Calu3 (cell line): Measurements from ENCODE around the gene APH1A. TPM values are rescaled to one million over a fixed set of nuclear protein-coding genes. Genes with fewer than 3 reads are reported as not detected.

Experiments
- BruUV-seq: library from RNA; stranded (reverse); fragments of 400-500 nt; replicated peaks from 2 replicates; lab custom pipeline; 2021; lab: Mats Ljungman, UMichigan
- CTCF ChIA-PET: fragments of 300-600 bp; sonication (Branson Sonifier 250); formaldehyde crosslinking; loops from one replicate; lab custom pipeline; 2022; ENCODE audit warnings: antibody characterized with exemption; lab: Charles Lee
- DNase-seq: peaks from one replicate; pipeline ENCODE4 v3.0.0; 2022
- H3K27ac Mint-ChIP-seq: one replicate; pipeline ENCODE4 v1.8.0; 2022; ENCODE audit warnings: mixed read lengths; ENCODE audit not compliant: unreplicated experiment
- H3K27me3 Mint-ChIP-seq: one replicate; pipeline ENCODE4 v1.8.0; 2022; ENCODE audit warnings: mixed read lengths; ENCODE audit not compliant: unreplicated experiment
- H3K36me3 Mint-ChIP-seq: one replicate; pipeline ENCODE4 v1.8.0; 2022; ENCODE audit warnings: mild to moderate bottlenecking, moderate library complexity, mixed read lengths; ENCODE audit not compliant: insufficient read depth, unreplicated experiment
- H3K4me1 Mint-ChIP-seq: one replicate; pipeline ENCODE4 v1.8.0; 2022; ENCODE audit warnings: mild to moderate bottlenecking, low read depth, mixed read lengths; ENCODE audit not compliant: unreplicated experiment
- H3K4me3 Mint-ChIP-seq: one replicate; pipeline ENCODE4 v1.8.0; 2022; ENCODE audit warnings: mild to moderate bottlenecking, low read depth, moderate library complexity, mixed read lengths; ENCODE audit not compliant: unreplicated experiment
- H3K9me3 Mint-ChIP-seq: one replicate; pipeline ENCODE4 v1.8.0; 2022; ENCODE audit warnings: low read depth, mixed read lengths; ENCODE audit not compliant: unreplicated experiment
- intact Hi-C: fragments of 100-400 bp; cut with micrococcal nuclease; formaldehyde crosslinking; loops from one replicate; pipeline ENCODE4 v1.10.0; 2022; ENCODE audit not compliant: unreplicated experiment
- total RNA-seq: library from RNA; stranded (reverse); gene quantifications from 2 replicates; pipeline ENCODE4 v1.2.3, GENCODE V29; 2022
- TF ChIP-seq, protein P1 (sequence below): fragments of 200-600 bp; IDR thresholded peaks from one replicate; pipeline ENCODE4 v1.8.0; 2022; ENCODE audit warnings: antibody characterized with exemption; ENCODE audit not compliant: unreplicated experiment

APH1A gene
- total RNA-seq, 1 experiment from 2014 or later, result 195 TPM

DNA sequence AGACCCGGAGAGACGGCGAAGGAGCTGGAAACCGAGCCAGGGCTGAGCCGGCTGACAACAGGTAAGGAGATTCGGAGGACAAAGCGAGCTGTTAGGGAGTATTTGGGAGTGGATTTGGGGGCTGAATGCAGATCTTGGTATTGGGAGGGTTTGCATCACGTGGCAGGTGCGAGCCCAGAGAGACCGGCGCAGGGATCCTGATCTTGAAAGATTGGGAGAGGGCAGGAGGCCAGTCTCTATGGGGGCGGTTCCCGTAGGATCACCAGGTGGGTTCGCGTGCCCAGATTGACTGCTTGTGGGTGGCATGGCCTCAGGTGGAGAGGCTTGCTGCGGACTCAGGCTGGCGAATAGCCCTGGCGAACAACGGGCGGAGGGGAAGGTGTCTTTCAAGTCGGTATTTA lies 13.7 kb upstream of the APH1A start:
- TF ChIP-seq, protein P1, sequence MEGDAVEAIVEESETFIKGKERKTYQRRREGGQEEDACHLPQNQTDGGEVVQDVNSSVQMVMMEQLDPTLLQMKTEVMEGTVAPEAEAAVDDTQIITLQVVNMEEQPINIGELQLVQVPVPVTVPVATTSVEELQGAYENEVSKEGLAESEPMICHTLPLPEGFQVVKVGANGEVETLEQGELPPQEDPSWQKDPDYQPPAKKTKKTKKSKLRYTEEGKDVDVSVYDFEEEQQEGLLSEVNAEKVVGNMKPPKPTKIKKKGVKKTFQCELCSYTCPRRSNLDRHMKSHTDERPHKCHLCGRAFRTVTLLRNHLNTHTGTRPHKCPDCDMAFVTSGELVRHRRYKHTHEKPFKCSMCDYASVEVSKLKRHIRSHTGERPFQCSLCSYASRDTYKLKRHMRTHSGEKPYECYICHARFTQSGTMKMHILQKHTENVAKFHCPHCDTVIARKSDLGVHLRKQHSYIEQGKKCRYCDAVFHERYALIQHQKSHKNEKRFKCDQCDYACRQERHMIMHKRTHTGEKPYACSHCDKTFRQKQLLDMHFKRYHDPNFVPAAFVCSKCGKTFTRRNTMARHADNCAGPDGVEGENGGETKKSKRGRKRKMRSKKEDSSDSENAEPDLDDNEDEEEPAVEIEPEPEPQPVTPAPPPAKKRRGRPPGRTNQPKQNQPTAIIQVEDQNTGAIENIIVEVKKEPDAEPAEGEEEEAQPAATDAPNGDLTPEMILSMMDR, result no peak
- DNase-seq, result no peak
- H3K4me3 Mint-ChIP-seq, result peak overlapping the region; percentile 79
- CTCF ChIA-PET, result interaction anchor here (2.2 kb wide), 1 partner anchor 27 kb away, joined by 50 read pairs; no protein-coding TSS in a partner anchor
- H3K4me1 Mint-ChIP-seq, result peaks cover 26% of the 10 kb centered on the region
- no TSS peak for BruUV-seq
- H3K27ac Mint-ChIP-seq, result peak overlapping the region; percentile 87
- H3K27me3 Mint-ChIP-seq, result peaks cover 26% of the 10 kb centered on the region
- H3K36me3 Mint-ChIP-seq, result peaks cover 15% of the 10 kb centered on the region
- no peaks in the 10 kb centered on the region for H3K9me3 Mint-ChIP-seq
- intact Hi-C loops, result no loop called here

DNA sequence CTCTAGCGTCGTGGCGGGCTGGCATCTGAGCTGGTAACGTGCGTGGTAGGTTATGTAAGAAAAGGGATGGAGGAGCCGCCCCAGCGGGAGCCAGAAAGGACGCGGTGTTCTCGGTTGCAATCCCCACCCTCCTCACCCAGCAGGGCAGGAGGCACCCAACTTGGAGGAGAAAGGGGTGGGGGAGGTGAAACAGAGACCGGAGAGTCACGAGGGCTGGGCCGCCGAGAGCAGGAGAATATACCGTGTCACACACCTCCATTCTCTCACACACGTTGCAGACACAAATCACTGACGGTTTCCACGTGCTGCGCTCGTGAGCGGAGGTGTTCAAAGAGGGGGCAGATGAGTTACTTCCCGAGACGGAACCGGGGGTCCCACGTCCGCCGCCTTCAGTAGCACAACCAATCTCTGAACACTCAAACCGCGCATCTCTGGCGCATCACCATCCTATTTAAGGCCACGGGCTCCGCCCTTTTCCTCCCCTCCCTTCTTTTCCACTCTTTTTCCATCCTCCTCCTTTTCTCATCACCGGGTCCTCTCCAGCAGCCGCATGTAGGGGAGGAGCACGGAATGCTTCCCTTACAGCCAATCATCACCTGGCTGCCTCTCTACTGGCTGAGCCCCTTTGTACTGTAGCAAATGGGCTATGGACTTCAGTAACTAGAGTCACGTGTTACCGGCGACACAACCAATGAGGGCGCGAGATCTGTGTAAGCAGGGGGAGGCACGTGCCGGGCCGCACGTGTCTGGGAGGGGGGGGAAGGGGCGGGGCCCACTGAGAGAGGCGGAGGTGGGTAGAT lies 13.1 kb upstream of the APH1A start, which contains the start of gene CIART:
Gene CIART (plus strand): TSS at position 797 of the 800 bp plus-strand sequence. CDS start 714 bp downstream, outside the sequence.
- TSS peak; percentile 59 for BruUV-seq
- Mint-ChIP-seq H3K27ac (peak within 1 kb of the TSS; percentile 87), H3K4me3 (peak within 1 kb of the TSS; percentile 79), H3K36me3 (peaks cover 15% of the 10 kb centered on the region), H3K9me3 (no peaks in the 10 kb centered on the region), H3K4me1 (peaks cover 26% of the 10 kb centered on the region), H3K27me3 (peaks cover 24% of the 10 kb centered on the region)
- DNase-seq, result peak; percentile 69
- TF ChIP-seq, protein P1, result no peak
- intact Hi-C loops, result loop anchor here (1.0 kb wide), 1 partner anchor 26 kb away; no protein-coding TSS in a partner anchor
- CTCF ChIA-PET, result interaction anchor here (0.6 to 2.2 kb wide), 10 partner anchors 11 to 531 kb away, joined by 3 to 50 read pairs (median 3); partner anchors contain the start of genes APH1A and CA14

DNA sequence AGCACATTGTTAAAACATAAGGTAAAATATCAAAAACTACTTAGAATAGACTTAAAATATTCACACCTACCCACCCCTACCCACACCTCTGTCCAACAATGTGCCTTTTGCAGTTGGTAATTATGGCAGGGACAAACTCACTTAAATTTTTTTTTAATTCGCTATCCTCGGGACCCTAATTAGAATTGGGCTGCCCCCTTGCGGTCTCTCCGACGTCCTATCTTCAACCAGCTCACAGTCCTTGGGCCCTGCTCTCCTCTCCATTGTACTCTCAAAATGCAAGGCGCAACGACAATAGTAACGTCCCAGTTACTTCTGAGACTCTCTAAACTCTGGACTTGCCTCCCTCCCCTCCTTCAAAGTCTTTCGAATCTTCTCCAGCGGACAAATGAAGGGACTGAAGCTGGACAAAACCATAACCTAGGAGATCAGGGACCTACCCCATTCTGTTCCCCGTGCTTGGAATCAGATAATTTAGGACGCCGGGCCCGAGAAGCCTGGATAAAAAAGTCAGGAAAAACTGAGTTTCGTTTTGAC lies 12.5 kb upstream of the APH1A start:
- H3K36me3 Mint-ChIP-seq, result peaks cover 15% of the 10 kb centered on the region
- peak; percentile 85 for DNase-seq
- H3K27ac Mint-ChIP-seq, result peak overlapping the region; percentile 87
- CTCF ChIA-PET, result interaction anchor here (0.5 to 2.2 kb wide), 12 partner anchors 10 to 532 kb away, joined by 3 to 50 read pairs (median 3); partner anchors contain the start of genes APH1A, CA14 and PLEKHO1
- TF ChIP-seq, protein P1, result peak; percentile 75
- H3K27me3 Mint-ChIP-seq, result peaks cover 18% of the 10 kb centered on the region
- no TSS peak for BruUV-seq
- H3K9me3 Mint-ChIP-seq, result no peaks in the 10 kb centered on the region
- H3K4me1 Mint-ChIP-seq, result peaks cover 26% of the 10 kb centered on the region
- intact Hi-C loops, result loop anchor here (1.0 kb wide), 1 partner anchor 25 kb away; no protein-coding TSS in a partner anchor
- peak overlapping the region; percentile 79 for H3K4me3 Mint-ChIP-seq

DNA sequence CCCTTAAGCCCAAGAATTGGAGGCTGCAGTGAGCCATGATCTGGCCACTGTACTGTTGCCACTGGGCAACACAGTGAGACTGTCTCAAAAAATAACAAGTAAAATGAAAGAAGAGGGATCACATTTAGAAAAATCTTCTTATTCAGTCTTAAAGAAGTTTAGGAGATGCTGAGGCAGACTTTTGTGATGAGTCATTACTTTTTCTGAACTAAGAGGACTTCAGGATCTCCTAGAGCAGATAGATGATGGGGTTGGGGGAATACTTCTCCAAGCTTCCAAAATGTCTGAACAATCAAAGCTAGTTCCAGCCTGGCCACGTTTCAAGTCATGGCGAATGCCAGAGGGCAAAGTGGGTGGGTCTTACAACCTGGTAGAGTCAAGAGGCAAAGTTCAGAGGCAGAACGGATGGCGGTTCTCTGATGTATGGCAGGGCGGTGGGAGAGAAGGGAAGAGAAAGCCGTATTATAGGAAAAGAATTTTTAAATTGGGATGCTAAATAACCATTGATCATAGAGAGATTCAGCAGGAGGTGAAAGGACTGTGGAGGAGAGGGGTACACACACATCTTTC lies 11.4 kb upstream of the APH1A start:
- no peak for DNase-seq
- TF ChIP-seq, protein P1, result no peak
- CTCF ChIA-PET, result interaction anchor here (1.2 to 1.4 kb wide), 3 partner anchors 9 to 24 kb away, joined by 3 to 5 read pairs (median 3); no protein-coding TSS in a partner anchor
- intact Hi-C loops, result no loop called here
- Mint-ChIP-seq H3K27me3 (peaks cover 18% of the 10 kb centered on the region), H3K4me1 (peaks cover 26% of the 10 kb centered on the region), H3K9me3 (no peaks in the 10 kb centered on the region), H3K27ac (no peak overlapping the region), H3K36me3 (peaks cover 15% of the 10 kb centered on the region), H3K4me3 (peak overlapping the region; percentile 6)
- no TSS peak for BruUV-seq
